HCT116 (cell line): ENCODE measurements around the gene CEMP1.

Source experiments
- CTCF ChIP-seq, 3 experiments: fragments of 200-600 bp in 1 of 3; sonication (generic) in 1 of 3; IDR thresholded peaks in 2 of 3; conservative IDR thresholded peaks in 1 of 3; 2 replicates each; pipeline ENCODE4 v1.5.1; 2012 to 2017; ENCODE audit warnings: low read depth in 2 of 3, low read length in 2 of 3, antibody characterized with exemption in 1 of 3, borderline replicate concordance in 1 of 3, control low read depth in 1 of 3, mild to moderate bottlenecking in 1 of 3, mixed read lengths in 1 of 3, mixed run types in 1 of 3, moderate library complexity in 1 of 3; ENCODE audit not compliant: insufficient read depth in 1 of 3
- EGR1 ChIP-seq: IDR thresholded peaks from 2 replicates; pipeline ENCODE4 v1.6.1; 2012; ENCODE audit warnings: low read depth
- EZH2 ChIP-seq: fragments of 200-600 bp; sonication (generic); IDR thresholded peaks from 2 replicates; pipeline ENCODE4 v1.6.1; 2017; ENCODE audit warnings: antibody characterized with exemption, mixed run types
- EZH2phosphoT487 ChIP-seq: fragments of 200-600 bp; IDR thresholded peaks from 2 replicates; pipeline ENCODE4 v1.6.1; 2018; ENCODE audit warnings: antibody characterized with exemption, borderline replicate concordance
- JUND ChIP-seq: IDR thresholded peaks from 2 replicates; pipeline ENCODE4 v1.6.1; 2012
- RAD21 ChIP-seq: IDR thresholded peaks from 2 replicates; pipeline ENCODE4 v1.6.1; 2012; ENCODE audit warnings: low read depth, mild to moderate bottlenecking
- REST ChIP-seq: IDR thresholded peaks from 2 replicates; pipeline ENCODE4 v1.6.1; 2012; ENCODE audit warnings: low read depth
- SIN3A ChIP-seq: IDR thresholded peaks from 2 replicates; pipeline ENCODE4 v1.6.1; 2012; ENCODE audit warnings: low read depth
- TCF7L2 ChIP-seq: IDR thresholded peaks from 2 replicates; pipeline ENCODE4 v1.7.0; 2011; ENCODE audit warnings: borderline replicate concordance, inconsistent platforms; ENCODE audit not compliant: insufficient read depth, insufficient read length; ENCODE audit errors: extremely low read depth
- YY1 ChIP-seq: IDR thresholded peaks from 2 replicates; pipeline ENCODE4 v1.6.1; 2011; ENCODE audit warnings: low read length, low read depth, moderate library complexity, mild to moderate bottlenecking; ENCODE audit not compliant: insufficient replicate concordance; ENCODE audit errors: extremely low read depth

- TF ChIP-seq EZH2phosphoT487 (no peak), SIN3A (no peak), CTCF (IDR thresholded peaks at IDR 0.05 in 2 of 3, conservative IDR thresholded peaks at IDR 0.05 in 1 of 3; ENCODE audit: borderline replicate concordance in 1 of 3, insufficient read depth in 1 of 3, low read depth in 2 of 3, low read length in 2 of 3) (no peak), JUND (no peak), EZH2 (no peak), RAD21 (no peak), TCF7L2 (no peak), REST (no peak), EGR1 (no peak), YY1 (no peak)
Observed at GRCh38 chr16:2514333-2515179, 16.7 kb downstream of the CEMP1 start.
